ENCODE measurements around the gene PITPNM3. TPM values are rescaled to one million over a fixed set of nuclear protein-coding genes. Genes with fewer than 3 reads are reported as not detected.

PITPNM3 gene
- total and polyA plus RNA-seq, 2 of the 8 experiments (the other 6 are each of a cell fraction or from before 2014, with no cell fraction given) = 1.7 to 3.1 TPM

- TF ChIP-seq CHD7 (IDR thresholded peaks at IDR 0.05; ENCODE audit: insufficient replicate concordance, low read length) (no peak), JUND (IDR thresholded peaks at IDR 0.05; ENCODE audit: low read length) (no peak), TEAD4 (IDR thresholded peaks at IDR 0.05; ENCODE audit: low read depth, low read length) (no peak), ATF3 (IDR thresholded peaks at IDR 0.05; ENCODE audit: insufficient read depth, low read depth, low read length) (no peak), GABPA (IDR thresholded peaks at IDR 0.05; ENCODE audit: borderline replicate concordance, insufficient read depth, low read length) (no peak), GTF2F1 (IDR thresholded peaks at IDR 0.05; ENCODE audit: borderline replicate concordance, low read depth, low read length) (no peak), TBP (IDR thresholded peaks at IDR 0.05; ENCODE audit: low read depth, low read length) (no peak), KDM5A (IDR thresholded peaks at IDR 0.05; ENCODE audit: low read length) (no peak), RNF2 (IDR thresholded peaks at IDR 0.05; ENCODE audit: borderline replicate concordance, low read depth, low read length, missing control alignments, poor library complexity, severe bottlenecking) (no peak), BACH1 (IDR thresholded peaks at IDR 0.05; ENCODE audit: low read length) (no peak), PHF8 (conservative IDR thresholded peaks at IDR 0.05; ENCODE audit: low read depth, low read length) (no peak)
These were observed 132.4 kb downstream of the PITPNM3 start (continued) for GRCh38 chr17:6423931-6424330.
